Embryonic facial prominence (tissue), 1 donor: ENCODE data around the gene UQCC2.

Source experiments
- DNase-seq: peaks from one replicate; pipeline ENCODE4 v3.0.0-alpha.2; 2016; ENCODE audit errors: extremely low spot score

The UQCC2 gene

GRCh38 chr6:33725891-33726673 is 14.6 kb upstream of the UQCC2 start:
- DNase-seq, result no peak

GRCh38 chr6:33725222-33725621 is 13.7 kb upstream of the UQCC2 start:
- DNase-seq, result no peak

- DNase-seq, result no peak
Measured at GRCh38 chr6:33724102-33725023, 12.9 kb upstream of the UQCC2 start.

- DNase-seq, result no peak
Measured at GRCh38 chr6:33723371-33724085, 12.0 kb upstream of the UQCC2 start.

GRCh38 chr6:33722103-33722623 is 10.7 kb upstream of the UQCC2 start:
- DNase-seq, result no peak

GRCh38 chr6:33721508-33721907 is 10.0 kb upstream of the UQCC2 start:
- DNase-seq, result no peak

- DNase-seq, result no peak
Measured at GRCh38 chr6:33720998-33721397, 9.5 kb upstream of the UQCC2 start.

- no peak for DNase-seq
Measured at GRCh38 chr6:33719326-33719987, 8.0 kb upstream of the UQCC2 start.

- DNase-seq, result no peak
Measured at GRCh38 chr6:33718713-33719112, 7.2 kb upstream of the UQCC2 start.

GRCh38 chr6:33717934-33718455 is 6.5 kb upstream of the UQCC2 start:
- DNase-seq, result no peak

- no peak for DNase-seq
Measured at GRCh38 chr6:33716890-33717632, 5.6 kb upstream of the UQCC2 start.

- no peak for DNase-seq
Measured at GRCh38 chr6:33716379-33716778, 4.9 kb upstream of the UQCC2 start.

GRCh38 chr6:33714385-33715040 is 3.0 kb upstream of the UQCC2 start:
- no peak for DNase-seq

GRCh38 chr6:33713786-33714185 is 2.3 kb upstream of the UQCC2 start:
- DNase-seq, result no peak

- no peak for DNase-seq
Measured at GRCh38 chr6:33712914-33713313, 1.4 kb upstream of the UQCC2 start.

- no peak for DNase-seq
Measured at GRCh38 chr6:33710296-33711121, 991 bp downstream of the UQCC2 start.

- DNase-seq, result no peak
Measured at GRCh38 chr6:33709605-33710295, 1.8 kb downstream of the UQCC2 start.

- DNase-seq, result no peak
Measured at GRCh38 chr6:33708516-33709204, 2.8 kb downstream of the UQCC2 start.
